Right atrium auricular region (tissue), 2 donors: Measurements from ENCODE around the gene CYP2A6. TPM values are rescaled to one million over a fixed set of nuclear protein-coding genes. Genes with fewer than 3 reads are reported as not detected.
A peak's percentile ranks its signal among the peaks of the same experiment; 100 is the strongest.

Experiments used
- DNase-seq: peaks from one replicate; pipeline ENCODE4 v3.0.0-alpha.2; 2019; ENCODE audit warnings: low spot score
- H3K27ac ChIP-seq, 2 donors: fragments of 200-600 bp; sonication (generic); 1 replicate in 1 of 2; 2 replicates in 1 of 2; pipeline ENCODE4 v1.5.1; 2016 to 2019
- H3K27me3 ChIP-seq, 2 donors: fragments of 200-600 bp; sonication (generic); one replicate each; pipeline versions ENCODE4 v1.5.1 to v1.6.0; 2017 to 2019
- H3K36me3 ChIP-seq: fragments of 200-600 bp; sonication (generic); one replicate; pipeline ENCODE4 v1.5.1; 2016
- H3K4me1 ChIP-seq, 2 donors: fragments of 200-600 bp; sonication (generic); one replicate each; pipeline versions ENCODE4 v1.5.1 to v1.6.0; 2017 to 2019
- H3K4me3 ChIP-seq, 2 donors: fragments of 200-600 bp; sonication (generic); 1 replicate in 1 of 2; 2 replicates in 1 of 2; pipeline ENCODE4 v1.5.1; 2017 to 2019; ENCODE audit warnings: mild to moderate bottlenecking in 1 of 2, moderate library complexity in 1 of 2
- H3K9me3 ChIP-seq, 2 donors: fragments of 200-600 bp; sonication (generic); one replicate each; pipeline ENCODE4 v1.5.1; 2019
- CTCF ChIP-seq, 2 donors: fragments of 200-600 bp; sonication (generic); IDR thresholded peaks; one replicate each; pipeline ENCODE4 v1.5.1; 2019; ENCODE audit warnings: antibody characterized with exemption in 2 of 2
- total RNA-seq, 2 donors: library from RNA; depleted of rRNA; stranded (reverse); fragments of >200 nt; gene quantifications; one replicate each; pipeline ENCODE4 v1.1.0, GENCODE V29; 2016

CYP2A6 gene
- total RNA-seq, 2 donors from 2014 or later = not detected

GRCh38 chr19:40803857-40804782 lies 46.1 kb downstream of the CYP2A6 start:
- peaks cover 3 to 93% of the 10 kb centered on the region in 2 donors for H3K4me1 ChIP-seq
- no peak for DNase-seq

GRCh38 chr19:40803170-40803856 lies 46.9 kb downstream of the CYP2A6 start:
- H3K36me3 ChIP-seq = peaks cover 37% of the 10 kb centered on the region
- no peak for TF ChIP-seq CTCF (IDR thresholded peaks at IDR 0.05)
- peaks cover 3 to 86% of the 10 kb centered on the region in 2 donors for H3K4me1 ChIP-seq

More at GRCh38 chr19:40803857-40804782, 46.1 kb downstream of the CYP2A6 start:
- Histone ChIP-seq H3K36me3 (peaks cover 45% of the 10 kb centered on the region), H3K4me3 (peak overlapping the region in 1 of 2 donors; percentile 25), H3K9me3 (no peaks in the 10 kb centered on the region), H3K27ac (peak overlapping the region; percentile 86 to 96), H3K27me3 (no peaks in the 10 kb centered on the region)
- no peak for TF ChIP-seq CTCF (IDR thresholded peaks at IDR 0.05)

GRCh38 chr19:40802300-40803169 lies 47.7 kb downstream of the CYP2A6 start:
- DNase-seq = peak; percentile 81
- Histone ChIP-seq H3K4me1 (peaks cover 3 to 86% of the 10 kb centered on the region in 2 donors), H3K27me3 (no peaks in the 10 kb centered on the region), H3K36me3 (peaks cover 29% of the 10 kb centered on the region), H3K9me3 (no peaks in the 10 kb centered on the region), H3K27ac (peak overlapping the region; percentile 86 to 96), H3K4me3 (peak overlapping the region; percentile 0 to 25)
- no peak for TF ChIP-seq CTCF (IDR thresholded peaks at IDR 0.05)

More at GRCh38 chr19:40803170-40803856, 46.9 kb downstream of the CYP2A6 start:
- DNase-seq = no peak
- Histone ChIP-seq H3K27me3 (no peaks in the 10 kb centered on the region), H3K4me3 (peak overlapping the region; percentile 0 to 25), H3K9me3 (no peaks in the 10 kb centered on the region), H3K27ac (peak overlapping the region; percentile 86 to 96)

GRCh38 chr19:40801426-40802299 lies 48.6 kb downstream of the CYP2A6 start:
- Histone ChIP-seq H3K4me1 (peaks cover 3 to 77% of the 10 kb centered on the region in 2 donors), H3K27me3 (no peaks in the 10 kb centered on the region), H3K4me3 (peak overlapping the region in 1 of 2 donors; percentile 80), H3K9me3 (no peaks in the 10 kb centered on the region), H3K27ac (peak overlapping the region; percentile 86 to 96), H3K36me3 (peaks cover 21% of the 10 kb centered on the region)
- DNase-seq = no peak
- no peak for TF ChIP-seq CTCF (IDR thresholded peaks at IDR 0.05)
